Measurements from ENCODE around the gene HPCAL1.

The HPCAL1 gene

GRCh38 chr2:10467401-10467800 is 164.7 kb downstream of the HPCAL1 start:
- no peak for DNase-seq (ENCODE audit: low read depth)

DNA sequence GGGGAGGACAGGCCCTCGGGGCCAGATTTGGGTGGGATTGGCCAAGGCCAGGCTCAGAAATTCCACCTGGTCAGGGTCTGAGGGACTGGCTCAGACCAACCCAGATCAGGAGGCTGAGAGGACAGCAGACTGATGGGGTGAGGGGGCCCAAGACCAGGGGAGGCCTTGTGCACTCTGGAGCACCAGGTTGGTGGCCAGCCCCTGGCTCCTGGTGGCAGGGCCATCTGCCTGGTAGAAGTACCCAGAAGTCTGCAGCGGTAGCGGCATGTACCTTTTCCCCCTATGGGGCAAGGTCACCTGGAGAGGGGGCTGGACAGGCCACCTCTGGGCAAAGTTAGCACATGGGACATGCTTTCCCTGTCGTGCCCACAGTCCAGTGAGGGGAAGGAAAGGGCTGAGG is 166.6 kb downstream of the HPCAL1 start:
- no peak for DNase-seq (ENCODE audit: low read depth)

- DNase-seq (ENCODE audit: low read depth) = no peak
These were observed 167.4 kb downstream of the HPCAL1 start for GRCh38 chr2:10469955-10470608.

DNA sequence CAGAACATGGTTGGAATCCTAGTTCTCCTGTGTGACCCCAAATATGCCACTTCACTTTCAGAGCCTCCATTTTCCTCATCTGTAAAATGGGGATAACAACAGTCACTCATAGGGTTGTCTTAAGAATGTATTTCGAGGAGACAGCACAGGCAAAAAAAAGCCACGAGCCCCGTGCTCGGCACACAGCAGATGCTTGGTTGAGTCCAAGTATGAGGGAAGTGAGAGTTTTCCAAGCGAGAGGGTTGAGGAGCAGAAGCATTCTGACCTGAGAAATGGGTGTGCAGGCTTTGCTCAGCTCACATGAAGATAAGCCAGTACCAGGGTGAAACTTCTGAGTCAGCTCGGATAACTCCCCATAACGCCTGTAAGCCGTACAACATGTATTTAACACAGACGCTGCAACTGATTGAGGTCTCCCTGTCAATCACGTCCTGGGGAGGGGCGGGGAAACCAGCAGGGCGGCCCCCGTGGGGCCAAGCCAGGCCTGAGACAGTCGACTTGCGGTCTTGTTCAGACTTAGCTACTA is 168.4 kb downstream of the HPCAL1 start:
- DNase-seq (ENCODE audit: low read depth) = no peak

GRCh38 chr2:10471955-10472354 is 169.3 kb downstream of the HPCAL1 start:
- DNase-seq (ENCODE audit: low read depth) = no peak

GRCh38 chr2:10473121-10473756 is 170.5 kb downstream of the HPCAL1 start:
- DNase-seq (ENCODE audit: low read depth) = no peak

DNA sequence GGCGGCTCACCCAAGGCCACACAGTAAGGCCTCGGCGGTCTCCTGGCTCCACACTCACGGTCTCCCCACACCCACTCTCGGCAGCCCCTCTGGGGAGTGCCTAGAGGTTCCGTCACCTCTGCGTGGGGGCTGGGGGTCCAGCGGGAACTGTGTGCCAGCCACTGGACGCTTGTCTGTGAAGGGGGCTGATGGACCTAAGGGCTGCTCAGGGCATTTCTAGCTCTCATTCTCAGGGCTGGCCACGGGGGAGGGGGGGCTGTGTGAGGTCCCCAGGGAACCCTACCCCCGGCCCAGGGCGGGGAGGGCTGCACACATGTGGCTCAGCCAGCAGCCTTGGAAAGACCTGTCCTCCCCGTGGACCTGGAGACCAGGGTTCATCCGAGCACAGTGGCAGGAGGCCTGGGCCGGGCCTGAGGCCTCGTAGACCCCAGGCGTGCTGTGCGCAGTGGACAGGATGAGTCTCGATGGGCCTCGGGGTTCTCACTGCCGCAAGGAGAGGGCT is 172.6 kb downstream of the HPCAL1 start:
- DNase-seq (ENCODE audit: low read depth) = no peak

GRCh38 chr2:10475811-10476660 is 173.3 kb downstream of the HPCAL1 start:
- DNase-seq (ENCODE audit: low read depth) = no peak

DNA sequence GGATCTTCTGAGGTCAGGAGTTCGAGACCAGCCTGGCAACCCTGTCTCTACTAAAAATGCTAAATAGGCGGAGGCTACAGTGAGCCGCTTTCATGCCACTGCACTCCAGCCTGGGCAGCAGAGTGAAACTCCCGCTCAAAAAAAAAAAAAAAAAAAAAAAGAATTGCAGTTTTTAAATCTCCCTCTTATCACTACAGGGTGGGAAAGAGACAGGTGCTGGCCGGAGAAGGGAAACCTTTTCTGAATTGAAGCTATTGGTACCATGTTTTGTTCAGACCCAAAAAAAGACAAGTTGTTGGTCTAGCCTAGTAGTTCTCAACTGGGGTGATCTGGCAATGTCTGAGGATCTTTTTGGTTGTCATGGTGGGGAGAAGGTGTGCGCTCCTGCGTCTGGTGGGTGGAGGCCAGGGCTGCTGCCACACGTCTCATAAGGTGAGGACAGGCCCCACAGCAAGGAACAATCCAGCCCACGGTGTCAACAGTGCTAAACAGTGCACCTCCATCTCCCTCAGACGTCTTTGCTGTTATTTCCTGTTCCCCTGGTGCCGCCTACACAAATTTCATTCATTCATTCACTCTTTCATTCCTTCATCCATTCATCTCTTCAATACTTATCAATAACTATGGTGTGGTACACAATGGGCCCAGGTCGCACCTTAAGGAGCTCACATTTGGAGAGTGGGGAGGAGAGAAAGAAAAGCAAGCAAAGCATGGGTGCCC is 174.2 kb downstream of the HPCAL1 start:
- no peak for DNase-seq (ENCODE audit: low read depth)

Data from fibroblast of gingiva (primary cell).